Measurements from ENCODE around the gene SMOC2. TPM values are rescaled to one million over a fixed set of nuclear protein-coding genes. Genes with fewer than 3 reads are reported as not detected.
"Not testable (repeated sequence)": the region's sequence is repeated elsewhere in the genome, so short reads cannot be mapped to it uniquely, and the experiment has no call there.

SMOC2 gene
- total RNA-seq, 1 donor from 2014 or later: not detected

DNA sequence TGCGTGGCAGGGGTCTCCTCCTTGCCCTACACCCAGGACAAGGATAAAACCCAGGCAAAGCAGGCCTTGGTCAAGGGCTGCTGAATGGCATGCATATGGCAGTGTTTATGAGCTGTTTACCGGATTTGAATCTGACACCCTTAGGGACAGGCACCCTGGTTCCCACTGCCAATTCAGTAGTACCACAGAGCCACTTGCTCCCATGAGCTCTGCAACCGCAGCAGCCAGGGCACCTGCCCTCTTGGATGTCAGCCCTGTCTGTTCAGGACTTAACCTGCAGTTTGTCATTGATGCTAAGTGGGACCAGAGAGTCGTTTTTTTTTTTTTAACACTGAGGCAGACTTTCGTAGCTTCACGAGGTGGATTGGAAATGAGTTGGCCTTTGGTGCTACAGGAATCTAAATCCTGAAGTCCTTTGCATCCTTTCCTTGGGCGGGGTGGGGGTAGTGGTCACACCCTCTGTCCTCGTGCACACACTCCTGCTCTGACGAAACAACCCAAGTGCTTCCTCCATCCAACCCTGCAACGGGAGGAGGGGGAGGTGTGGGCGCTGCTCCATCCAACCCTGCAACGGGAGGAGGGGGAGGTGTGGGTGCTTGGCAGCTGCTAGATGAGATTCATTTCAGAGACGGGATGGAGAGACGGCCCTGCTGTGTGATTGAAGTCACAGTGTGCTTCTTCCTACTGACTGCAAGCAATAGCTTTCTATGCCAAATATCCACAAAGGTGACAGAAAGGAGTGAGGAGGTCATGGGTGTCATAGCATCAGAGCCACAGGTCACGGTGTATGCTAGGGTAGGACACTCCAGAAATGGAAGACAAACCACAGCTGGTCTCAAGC lies 166.5 kb downstream of the SMOC2 start:
- no peak for DNase-seq

DNA sequence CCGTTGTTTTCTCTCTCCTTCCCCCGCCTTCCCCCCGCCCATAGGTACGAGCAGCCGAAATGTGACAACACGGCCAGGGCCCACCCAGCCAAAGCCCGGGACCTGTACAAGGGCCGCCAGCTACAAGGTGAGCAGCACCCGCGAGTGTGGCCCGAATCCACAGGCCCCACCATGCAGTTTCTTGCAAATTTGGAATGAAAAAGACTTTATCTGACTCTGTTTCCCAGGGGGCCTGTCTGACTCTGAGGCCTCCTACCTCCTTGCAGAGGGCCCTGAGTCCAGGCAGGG lies 167.1 kb downstream of the SMOC2 start:
- DNase-seq: no peak

DNA sequence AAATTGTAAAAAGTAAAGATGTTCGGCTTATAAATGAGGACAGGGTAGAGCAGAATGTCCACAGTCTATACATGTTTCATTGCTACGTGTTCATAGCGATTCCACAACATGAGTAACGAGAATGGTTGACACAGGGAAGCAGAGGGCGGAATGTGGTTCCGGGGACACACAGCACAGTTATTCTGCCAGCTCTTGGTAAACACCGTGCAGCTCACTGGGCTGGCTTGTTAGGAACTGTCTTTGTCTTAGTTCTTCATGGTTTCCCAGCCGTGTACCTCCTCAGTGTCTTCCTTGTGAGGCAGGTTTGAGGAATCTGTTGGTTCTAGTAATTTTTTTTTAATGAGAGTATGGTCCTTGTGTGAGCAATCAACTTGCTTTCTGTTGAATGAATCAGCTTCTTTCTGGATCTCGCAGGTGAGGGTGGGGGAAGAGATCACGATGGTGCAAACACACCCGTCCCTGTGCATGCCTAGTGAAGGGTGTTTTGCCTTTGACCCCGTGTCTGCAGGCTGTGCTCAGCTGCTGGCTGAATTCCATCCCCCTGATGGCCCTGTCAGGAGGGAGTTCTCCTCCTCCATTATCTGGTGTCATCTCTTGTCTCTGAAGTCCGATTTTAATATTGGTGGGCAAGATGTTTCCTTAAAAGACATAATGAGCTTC lies 168.2 kb downstream of the SMOC2 start:
- no peak for DNase-seq

DNA sequence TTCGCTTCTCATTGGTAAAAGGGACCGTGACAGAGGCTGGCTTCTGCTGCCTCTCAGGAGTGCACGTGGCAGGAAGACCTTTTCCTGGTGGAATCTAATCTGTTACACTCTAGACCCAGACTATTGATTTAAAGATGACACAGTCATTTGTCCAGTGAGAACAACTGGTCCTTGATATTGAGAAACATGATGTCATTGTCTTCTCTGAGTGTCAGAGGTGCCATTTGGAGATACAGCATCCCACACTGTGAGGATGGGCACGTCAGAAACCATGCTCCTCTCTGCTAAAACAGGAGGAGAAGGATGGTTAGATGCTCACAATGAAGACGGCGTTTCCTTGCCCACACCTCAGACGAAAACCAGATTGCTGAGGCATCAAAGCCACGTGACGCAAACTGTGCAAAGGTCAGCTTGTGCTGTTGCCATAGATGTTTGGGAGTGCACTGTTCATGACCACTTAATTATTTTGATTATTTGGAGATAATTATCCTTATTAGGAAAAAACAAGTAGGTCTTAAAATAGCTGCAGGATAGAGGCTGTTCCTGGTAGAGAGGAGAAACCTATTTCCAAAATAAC lies 169.0 kb downstream of the SMOC2 start:
- no peak for DNase-seq

DNA sequence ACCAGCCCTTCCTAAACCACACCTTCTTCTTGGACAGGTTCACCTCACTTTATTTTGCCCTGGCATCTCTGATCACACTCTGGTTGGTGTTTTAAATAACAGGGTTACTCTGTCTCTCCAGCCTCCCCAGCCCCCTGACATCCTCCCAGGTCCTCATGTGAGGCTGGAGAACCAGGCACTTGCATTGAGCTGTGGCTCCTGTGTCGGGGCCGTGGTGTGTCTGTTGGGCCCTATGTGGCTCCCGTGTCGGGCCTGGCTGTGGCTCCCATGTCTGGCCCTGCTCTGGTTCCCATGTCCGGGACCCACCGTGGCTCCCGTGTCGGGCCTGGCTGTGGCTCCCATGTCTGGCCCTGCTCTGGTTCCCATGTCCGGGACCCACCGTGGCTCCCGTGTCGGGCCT lies 170.0 kb downstream of the SMOC2 start:
- DNase-seq: not testable (repeated sequence)

DNA sequence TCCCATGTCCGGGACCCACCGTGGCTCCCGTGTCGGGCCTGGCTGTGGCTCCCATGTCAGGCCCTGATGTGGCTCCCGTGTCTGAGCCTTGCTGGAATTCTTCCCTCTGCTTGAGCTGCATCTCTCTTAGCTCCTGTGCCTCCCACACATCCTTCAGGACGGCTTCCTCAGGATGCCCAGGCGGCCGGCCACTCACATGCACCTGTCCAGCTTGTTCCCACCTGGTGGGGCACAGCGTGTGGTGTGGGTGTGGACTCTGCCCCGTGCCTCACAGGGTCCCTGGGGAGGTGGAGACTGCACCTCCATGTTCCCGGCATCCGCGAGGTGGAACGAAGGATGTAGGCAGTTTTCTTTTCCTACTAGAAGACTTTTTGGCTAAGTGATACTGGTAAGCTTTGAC lies 170.7 kb downstream of the SMOC2 start:
- DNase-seq: no peak

DNA sequence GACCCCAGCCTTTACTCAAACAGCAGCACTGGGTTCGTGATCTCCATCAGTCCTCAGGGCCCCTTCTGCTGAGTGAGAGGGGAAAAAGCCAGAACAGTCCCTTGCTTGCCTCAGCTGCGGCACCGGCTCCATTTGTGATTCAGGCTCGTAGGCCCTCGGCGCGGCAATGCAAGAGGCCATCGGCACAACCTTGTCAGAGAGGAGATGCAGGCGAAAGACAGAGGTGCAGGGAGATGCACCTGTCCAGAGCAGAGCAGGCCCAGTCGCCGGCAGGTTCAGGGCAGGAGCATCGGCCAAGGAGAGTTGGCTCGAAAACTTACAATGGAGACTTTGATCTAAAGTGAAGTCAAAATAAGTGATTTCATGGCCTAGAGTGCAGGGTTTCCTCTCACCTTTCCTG lies 171.6 kb downstream of the SMOC2 start:
- no peak for DNase-seq

DNA sequence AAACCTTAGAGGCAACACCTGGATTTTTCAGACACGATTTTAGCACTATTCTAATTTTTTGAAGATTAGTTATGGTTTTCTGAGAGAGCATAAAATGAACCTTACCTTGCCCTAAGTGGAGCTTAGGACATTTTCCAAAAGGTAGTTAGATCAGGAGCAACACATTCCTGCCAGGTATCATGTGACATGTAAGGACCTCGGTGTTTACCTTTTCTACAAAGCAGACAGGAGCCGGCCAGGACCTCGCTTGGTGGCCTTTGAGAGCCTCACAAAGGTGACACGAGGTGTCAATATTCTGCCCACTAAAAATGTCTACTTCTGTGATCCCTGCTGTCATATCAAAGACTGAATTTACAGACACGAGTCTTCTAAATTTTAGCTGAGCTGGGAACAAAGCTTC lies 174.9 kb downstream of the SMOC2 start:
- no peak for DNase-seq

DNA sequence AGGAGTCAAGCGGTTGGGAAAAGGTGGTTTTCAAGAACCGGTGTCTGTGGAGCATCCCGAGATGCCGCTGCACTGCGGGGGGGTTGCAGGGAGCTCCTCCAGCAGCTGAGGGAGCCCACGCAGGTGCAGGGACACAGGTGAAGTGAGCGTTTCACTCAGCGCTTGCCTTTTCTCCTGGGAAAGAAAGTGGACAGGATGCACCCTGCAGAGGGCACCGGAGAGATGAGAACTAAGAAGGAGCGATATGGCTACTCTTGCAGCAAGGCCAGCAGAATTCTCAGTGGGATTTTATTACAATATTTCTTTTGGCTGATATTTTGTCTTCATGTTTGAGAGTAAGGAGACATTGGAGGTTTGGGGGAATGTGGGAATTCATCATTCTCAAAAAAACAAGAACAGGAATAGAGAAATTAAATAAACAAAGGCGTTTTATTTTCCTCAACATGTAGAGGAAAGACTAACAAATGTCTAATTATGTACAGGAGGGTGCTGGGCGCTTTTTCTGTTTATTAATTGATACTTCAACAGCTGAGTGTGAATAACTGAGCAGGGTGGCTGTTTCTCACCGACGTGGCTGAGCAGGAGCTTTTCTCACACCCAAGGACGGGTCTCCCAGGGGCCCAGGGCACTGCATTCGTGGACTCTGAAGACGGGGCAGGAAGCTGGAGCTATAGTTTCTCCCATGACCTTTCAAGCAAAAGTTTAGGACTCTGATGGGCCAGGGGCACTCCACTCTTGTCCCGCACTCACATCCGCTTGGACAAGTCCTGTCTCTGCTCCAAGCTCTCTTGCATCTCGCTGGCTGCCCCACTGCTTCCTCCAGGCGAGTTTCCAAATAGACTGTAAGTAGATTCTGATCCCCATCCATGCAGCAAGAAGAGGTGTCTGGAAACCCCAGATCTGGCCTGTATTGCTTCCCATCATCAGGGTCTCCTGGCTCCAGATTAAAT lies 176.1 kb downstream of the SMOC2 start:
- DNase-seq: no peak

DNA sequence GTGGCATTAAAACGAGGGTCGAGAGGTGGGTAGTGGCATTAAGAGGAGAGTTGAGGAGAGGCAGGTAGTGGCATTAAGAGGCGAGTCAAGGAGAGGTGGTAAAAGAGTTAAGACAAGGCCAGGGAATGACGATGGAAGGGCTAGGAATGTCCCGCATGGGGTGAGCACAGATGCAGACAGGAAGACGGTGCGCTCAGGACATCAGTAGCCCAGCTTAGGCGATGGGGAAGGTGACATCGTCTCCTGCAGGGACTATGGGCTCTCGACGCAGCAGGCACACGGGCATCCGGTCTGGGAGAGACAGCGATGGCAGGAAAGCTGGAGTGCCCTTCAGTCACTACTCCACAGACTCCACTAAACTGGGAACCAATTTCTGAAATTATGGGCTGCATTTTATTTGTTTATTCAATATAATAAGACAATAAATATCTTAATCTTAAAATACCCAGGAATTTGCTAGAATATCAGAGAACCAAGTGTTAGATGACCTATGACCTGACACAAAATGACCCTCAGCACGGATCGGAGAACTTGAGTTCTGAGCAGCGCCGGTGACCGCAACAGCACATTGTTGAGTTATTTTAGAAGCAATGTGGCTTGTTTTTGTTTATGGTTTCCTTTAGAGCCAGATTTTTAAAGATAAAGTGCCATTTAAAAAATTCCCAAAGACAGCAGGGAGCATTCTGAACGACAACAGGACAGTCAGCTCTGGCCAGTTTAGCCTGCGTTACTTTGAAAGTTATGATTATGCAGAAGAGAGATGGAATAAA lies 177.7 kb downstream of the SMOC2 start:
- no peak for DNase-seq

DNA sequence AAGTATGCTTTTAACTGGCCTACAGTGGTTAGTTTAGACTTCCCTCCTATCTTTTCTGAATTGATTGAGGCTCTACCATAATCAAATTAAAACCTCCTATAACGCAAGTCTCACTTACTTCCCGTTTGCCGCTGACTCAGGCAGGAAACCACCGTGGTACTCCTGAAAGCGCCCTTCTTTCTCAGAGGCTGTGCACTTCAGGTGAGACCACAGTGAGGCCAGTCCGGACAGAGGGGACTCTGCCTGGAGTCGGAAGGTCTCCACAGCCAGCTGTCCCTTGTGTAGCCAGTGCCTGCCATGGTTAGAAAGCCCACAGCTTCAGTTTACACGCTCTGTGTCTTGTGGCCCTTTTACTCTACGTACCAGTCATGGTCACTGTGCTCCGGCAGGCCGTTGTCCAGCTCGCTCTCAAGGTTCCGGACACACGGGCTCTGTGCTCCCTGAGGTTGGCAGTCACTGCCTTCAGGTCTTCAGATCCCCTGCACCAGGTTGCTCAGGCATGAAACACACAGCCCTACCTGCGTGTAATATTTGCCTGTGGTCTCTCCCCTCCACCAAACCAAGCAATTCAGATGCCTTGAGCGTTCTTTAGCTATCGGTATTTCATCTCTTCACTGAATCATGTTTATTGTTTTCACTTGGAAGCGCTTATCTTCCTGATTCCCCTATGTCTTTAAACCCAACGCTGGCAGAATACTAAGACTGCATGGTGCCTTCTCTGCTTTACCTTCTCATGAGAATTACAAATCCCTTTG lies 178.8 kb downstream of the SMOC2 start:
- no peak for DNase-seq

DNA sequence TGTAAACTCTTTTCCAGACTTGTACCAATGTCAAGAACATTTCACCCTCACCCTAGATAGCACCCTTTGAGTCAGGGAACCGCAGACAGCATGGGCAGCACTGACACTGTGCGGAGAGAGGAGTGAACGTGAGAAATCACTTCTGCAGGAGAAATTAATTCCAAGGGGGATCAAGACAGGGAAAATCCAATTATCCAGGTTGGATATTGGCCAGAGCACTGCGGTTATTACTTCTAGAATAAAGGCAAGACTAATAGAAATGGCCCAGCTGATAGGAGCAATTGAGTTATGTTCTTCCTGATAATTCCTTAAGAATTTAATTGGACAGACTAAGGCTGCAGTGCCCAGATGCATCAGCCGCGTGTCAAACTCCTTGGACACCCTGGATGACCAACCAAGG lies 179.6 kb downstream of the SMOC2 start:
- DNase-seq: no peak

DNA sequence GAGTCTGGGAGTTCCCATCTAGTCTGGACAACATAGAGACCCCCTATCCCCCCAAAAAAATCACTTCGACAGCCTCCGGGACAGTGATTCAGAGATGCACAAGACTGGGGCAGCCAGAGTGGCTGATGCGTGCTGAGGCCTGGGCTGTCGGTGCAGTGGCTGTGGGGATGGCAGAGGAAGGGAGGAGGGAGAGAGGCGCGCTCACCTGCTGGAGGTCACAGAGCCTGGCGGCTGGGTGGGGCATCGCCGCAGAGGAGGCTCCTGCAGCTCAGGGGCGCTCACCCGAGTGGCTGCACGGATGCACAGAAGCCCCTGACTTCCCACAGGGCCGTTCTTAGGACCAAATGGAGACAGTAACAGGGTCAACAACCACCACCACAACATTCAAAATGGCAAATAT lies 182.8 kb downstream of the SMOC2 start:
- DNase-seq: no peak

DNA sequence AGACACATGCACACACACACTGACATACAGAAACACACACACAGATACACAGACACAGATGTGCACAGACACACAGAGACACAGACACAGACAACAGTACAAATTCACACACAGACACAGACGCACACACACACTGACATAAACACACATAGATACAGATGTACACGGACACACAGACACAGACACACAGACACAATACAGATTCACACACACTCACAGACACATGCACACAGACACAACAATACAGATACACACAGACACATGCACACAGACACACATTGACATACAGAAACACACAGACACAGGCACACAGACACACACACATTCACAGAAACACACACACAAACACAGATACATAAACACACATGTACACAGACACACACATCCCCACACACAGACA lies 183.6 kb downstream of the SMOC2 start:
- DNase-seq: no peak

DNA sequence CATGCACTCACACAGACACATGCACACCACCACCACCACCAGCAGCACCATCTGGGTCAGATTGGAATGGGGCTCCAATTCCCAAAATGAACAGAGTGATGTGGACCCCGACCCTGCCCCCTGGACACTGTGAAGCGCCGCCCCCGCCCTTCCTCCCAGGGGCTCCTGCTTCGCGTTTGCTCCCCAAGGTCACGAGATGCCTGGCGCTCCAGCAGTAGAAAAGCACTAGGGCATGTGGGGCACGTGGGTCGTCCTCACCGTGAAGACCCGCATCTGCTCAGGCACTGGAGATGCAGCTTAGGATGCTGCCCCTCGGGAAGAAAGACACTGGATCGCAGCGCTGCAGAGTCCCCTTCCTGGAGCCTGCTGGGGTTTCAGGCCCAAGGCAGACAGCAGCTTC lies 184.0 kb downstream of the SMOC2 start:
- no peak for DNase-seq

DNA sequence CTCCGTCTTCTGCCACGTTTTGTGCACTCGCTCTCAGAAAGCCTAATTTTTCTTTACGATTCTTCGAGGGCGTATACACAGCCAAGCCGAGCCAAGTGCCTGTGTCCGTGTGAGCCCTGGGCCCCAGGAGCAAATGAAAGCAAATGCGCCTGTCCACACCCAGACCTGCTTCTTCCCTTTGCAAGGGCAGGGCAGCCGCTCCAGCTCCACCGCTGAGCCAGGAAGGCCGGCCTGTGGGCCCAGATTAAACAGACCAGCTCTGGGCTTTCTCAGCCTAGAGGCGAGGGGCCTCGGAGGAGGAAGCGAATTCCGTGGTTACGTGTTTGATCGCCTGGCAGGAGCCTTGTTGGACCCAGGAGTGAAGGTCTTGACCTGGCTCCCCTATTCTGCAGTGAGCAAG lies 184.6 kb downstream of the SMOC2 start:
- no peak for DNase-seq

DNA sequence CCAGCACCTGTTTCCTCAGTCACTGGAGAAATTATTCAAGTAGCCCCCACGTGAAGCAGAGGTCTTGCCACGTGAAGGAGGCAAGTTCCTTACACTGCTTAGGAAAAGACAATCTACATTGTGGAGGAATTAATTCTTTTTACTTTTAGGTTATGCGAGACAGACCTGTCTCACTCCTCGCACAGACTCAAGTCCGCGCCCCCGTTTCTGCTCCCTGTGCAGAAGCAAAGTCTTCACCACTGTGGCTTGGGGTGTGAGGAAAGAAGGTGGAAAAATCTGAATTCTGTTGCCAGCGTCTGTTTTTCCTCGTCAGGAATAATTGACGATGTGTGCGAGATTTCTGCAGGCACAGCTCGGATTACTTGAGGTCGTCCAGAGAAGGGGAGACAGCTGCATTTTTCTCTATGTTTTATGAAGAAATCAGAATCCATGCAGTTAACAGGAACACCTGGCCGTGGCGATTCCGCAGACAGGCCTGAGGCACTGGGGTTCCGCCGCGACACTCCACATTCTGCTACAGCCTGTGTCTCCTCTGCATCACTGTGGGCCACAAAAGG lies 185.1 kb downstream of the SMOC2 start:
- DNase-seq: no peak

DNA sequence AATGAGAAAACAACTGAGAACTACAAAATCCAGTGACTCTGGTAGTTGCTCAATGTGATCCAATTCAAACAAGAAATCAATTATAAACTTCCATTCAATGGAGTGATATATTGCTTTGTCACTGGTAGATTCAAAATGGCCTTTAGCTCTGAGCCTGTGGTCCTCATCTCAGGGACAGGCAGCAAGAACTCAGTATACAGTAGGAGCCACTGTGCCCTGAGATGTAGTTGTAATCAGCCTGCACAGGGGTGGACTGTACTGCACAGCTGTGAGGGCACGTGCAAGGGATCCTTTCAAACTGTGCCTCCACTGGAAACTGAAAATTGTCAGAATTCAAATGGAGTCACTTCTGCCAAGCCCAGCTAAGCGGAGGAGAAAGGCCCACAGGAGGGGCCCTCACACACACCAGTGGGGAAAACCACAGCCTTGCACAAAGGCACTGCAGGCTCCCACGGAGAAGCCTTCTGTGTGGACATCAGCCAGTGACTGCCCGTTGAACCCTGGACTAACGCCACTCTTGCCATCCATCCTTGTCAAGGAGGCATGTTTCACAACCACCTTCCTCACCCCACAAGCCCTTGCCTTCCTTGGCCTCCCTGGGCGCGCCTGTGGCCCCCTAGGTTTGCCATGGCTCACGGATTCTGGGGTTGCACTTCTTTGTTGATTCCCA lies 186.7 kb downstream of the SMOC2 start:
- no peak for DNase-seq

DNA sequence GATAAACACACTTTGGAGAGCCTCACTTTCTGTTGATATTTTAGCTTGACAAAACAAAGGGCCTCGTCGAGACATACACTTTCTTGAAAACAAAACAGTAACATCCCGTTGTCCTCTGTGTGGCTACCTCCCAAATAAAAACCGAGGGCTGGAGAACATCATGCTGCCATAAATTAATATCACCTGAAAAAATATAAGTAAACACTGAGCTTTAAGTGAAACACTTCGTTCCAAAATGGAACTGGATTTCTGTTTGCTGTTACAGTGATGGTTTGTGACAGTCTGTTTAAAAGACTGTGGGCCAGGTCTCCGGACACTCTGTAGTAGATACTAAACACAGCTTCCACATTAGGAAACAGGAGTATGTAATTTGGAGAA lies 187.2 kb downstream of the SMOC2 start:
- no peak for DNase-seq

DNA sequence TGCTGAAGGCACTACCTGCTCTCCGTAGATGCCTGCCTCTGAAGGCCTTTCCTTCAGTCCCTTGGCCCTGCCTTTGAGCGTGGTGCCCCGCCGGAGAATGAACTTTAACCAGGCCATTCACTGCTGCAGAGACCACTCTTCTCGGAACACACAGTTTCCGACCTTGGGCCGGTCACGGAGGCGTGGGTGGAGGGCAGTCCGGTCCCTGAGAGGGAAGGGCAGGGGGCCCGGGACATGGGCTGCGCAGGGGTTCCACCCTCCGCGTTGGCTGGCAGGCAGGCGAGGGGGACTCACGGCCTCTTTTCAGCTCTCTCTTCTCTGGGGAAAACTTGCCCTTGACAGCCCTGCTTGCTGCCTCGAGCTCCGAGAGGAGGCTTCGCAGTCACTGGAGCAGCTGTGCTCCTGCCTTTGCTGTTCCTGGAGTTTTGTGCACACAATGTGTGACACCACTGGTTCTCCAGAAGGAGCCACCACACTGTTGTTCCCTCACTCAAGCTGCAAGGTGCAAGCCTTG lies 187.8 kb downstream of the SMOC2 start:
- no peak for DNase-seq
